Renal cortex interstitium (tissue), 11 donors: ENCODE measurements around the gene RAPGEF1. TPM values are rescaled to one million over a fixed set of nuclear protein-coding genes. Genes with fewer than 3 reads are reported as not detected.
A peak's percentile ranks its signal among the peaks of the same experiment; 100 is the strongest.
"Not testable (repeated sequence)": the region's sequence is repeated elsewhere in the genome, so short reads cannot be mapped to it uniquely, and the experiment has no call there.

Experiments
- DNase-seq, 11 donors: peaks; one replicate each; pipeline ENCODE4 v3.0.0-alpha.2; 2013; ENCODE audit warnings: low read depth in 9 of 11, low spot score in 4 of 11; ENCODE audit errors: extremely low read depth in 1 of 11
- polyA plus RNA-seq, 3 donors: library from polyadenylated mRNA; unstranded; fragments of 120-200 nt; gene quantifications; one replicate each; pipeline ENCODE4 v1.2.1, GENCODE V29; 2013; ENCODE audit not compliant: insufficient read length in 3 of 3

Gene RAPGEF1
- polyA plus RNA-seq, 3 donors: 39.7 to 44.1 (median 40.3) TPM

DNA sequence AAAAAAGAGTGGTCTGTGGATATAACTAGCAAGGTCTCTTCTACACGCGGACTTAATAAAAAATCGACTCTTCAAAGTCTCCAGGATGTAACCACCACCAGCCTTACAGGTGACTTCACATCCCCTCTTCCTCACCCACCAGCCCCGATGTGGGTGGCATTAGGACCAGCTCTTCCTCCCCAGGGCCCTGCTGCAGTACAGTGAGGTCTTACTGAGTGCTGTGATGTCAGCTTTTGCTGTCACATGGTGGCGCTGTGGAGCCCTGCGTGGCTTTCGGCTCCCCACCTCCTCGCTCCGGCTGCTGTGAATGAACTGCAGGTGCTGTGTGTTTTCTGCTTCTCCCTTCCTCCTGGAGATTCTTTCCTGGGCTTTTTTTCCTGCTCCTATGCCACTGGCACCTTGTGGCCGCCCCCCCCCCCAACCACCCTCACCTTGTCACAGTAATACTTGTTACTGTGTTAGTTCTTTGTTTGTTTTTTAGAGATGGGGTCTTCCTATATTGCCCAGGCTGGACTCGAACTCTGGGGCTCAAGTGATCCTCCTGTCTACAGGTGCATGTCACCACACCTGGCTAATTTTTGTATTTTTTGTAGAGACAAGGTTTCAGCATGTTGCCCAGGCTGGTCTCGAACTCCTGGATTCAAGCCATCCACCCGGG lies 15.8 kb upstream of the RAPGEF1 start:
- peak in 9 of 11 donors; percentile 44 to 85 (median 71) for DNase-seq

DNA sequence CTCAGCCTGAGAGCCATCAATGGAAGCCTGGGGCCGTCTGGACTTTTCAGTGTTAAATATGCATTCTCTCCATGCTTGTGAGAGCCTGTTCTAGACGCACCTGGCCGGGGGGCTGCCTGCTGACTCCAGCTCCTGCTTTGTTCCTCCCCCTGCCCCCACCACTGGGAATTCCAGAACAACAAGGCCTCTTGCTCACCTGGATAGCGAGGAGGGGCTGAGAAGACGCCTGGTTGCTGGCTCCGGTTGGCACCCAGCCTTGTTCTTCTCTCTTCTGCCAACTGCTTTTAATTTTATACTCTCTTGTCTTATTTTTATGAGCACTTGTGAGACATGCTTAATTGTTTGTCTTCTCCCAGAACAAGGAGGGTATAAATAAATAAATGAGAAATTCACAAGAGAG lies 15.0 kb upstream of the RAPGEF1 start:
- no peak for DNase-seq

DNA sequence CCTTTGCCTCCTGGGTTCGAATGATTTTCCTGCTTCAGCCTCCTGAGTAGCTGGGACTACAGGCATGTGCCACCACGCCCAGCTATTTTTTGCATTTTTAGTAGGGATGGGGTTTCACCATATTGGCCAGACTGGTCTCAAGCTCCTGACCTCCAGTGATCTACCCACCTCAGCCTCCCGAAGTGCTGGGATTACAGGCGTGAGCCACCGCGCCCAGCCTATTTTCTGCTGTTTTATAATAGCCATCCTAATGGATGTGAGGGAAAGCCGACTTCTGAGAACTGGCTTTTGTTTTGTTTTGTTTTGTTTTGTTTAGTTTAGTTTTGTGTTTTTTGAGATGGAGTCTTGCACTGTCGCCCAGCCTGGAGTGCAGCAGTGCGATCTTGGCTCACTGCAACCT lies 13.9 kb upstream of the RAPGEF1 start:
- not testable (repeated sequence) for DNase-seq

DNA sequence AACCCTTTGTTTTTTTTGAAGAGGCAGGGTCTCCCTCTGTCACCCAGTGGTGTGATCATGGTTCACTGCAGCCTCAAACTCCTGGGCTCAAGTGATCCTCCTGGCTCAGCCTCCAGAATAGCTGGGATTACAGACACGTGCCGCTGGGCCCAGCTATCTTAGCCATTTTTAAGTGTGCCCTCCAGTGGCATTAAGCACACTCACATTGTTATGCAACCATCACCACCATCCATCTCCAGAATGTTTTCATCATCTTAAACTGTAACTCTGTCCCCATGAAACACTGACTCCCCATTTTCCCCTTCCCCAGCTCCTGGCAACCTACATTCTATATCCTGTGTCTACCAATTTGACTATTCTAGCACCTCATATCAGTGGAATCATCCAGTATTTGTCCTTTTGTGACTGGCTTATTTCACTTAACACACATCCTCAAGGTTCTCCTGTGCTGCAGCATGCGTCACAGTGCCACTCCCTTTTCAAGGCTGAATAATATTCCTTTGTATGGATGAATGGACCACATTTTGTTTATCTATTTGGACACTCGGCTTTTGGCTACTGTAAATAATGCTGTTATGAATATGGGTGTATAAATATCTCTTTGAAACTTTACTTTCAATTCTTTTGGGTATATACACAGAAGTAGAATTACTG lies 12.5 kb upstream of the RAPGEF1 start:
- DNase-seq: no peak

DNA sequence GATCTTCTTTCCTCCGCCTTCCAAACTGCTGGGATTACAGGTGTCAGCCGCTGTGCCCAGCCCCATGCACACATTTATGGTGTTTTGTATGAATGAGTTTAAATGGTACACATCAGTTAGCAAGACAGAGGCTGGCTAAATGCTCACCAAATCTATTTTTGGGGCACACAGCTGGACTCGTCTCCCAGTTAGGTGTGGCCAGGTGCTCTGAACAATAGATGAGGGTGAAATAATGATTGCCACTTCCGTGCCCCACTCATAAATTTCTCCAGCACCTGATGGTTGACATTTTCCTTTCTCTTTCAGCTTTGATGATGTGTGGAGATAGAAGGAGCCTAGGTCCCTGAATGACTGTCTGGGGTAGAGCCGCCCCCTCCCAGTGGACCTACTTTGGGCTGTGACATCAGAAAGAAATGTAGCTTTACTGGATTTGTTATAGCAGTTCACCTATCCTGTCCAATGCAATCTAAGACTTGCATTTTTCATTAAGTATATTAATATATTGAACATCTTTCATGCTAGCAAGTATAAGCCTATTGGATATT lies 8.6 kb upstream of the RAPGEF1 start:
- DNase-seq: no peak

DNA sequence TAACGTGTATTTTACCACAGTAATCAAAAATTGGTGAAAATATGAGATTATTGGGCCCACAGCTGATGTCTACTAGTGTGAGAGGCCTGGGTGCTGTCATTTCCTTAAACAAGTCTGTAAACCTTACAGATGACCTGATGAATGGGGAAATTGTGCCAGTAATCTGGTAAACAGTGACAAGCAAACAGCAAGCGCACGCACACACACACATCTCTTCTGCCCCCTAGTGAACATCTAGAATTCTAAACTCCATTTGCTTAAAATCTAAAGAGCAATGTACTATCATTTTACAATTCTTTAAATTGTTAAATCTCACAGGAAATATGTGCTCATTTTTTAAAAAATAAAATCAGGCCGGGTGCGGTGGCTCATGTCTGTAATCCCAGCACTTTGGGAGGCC lies 7.5 kb upstream of the RAPGEF1 start:
- DNase-seq: peak in 1 of 11 donors; percentile 34

DNA sequence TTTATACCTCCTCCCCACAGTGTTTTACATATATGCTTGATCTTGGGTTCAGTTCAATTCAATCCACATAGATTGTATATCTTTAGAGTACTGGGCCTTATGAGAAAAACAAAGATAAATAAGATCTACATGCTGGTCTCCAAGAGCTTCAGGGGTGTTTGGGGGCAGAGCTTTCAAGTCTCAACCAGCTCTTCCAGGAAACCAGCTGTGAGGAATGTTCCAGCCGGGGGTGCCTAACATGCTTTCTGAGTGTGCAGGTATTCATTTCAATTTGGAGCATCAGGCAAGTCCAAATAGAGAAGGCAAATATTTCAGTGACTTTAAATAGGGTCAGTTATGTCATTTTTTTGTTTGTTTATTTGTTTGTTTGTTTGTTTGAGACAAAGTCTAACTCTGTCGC lies 5.7 kb upstream of the RAPGEF1 start:
- DNase-seq: no peak

DNA sequence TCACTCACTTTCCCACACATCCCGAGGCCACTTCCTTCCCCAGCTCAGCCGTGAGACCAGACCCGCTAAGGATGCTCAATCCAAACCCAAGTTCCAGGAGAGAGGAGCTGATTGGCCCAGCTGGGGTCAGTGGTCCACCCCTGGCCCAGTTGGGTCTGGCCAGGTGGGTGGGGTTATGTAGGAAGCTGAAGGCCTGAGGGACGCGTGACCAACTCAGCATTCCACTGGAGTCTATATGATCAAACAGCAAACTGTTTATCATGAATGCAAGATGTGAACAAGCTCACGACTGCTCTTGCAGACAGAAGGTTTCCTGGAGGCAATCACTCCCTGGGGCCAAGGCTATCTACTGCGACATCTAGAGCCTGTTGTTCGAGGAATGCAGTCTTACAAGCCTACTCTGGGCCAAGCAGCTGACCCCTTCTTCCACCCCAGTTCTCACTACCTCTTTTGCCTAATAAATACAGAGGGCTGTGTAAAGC lies 4.9 kb upstream of the RAPGEF1 start:
- no peak for DNase-seq

DNA sequence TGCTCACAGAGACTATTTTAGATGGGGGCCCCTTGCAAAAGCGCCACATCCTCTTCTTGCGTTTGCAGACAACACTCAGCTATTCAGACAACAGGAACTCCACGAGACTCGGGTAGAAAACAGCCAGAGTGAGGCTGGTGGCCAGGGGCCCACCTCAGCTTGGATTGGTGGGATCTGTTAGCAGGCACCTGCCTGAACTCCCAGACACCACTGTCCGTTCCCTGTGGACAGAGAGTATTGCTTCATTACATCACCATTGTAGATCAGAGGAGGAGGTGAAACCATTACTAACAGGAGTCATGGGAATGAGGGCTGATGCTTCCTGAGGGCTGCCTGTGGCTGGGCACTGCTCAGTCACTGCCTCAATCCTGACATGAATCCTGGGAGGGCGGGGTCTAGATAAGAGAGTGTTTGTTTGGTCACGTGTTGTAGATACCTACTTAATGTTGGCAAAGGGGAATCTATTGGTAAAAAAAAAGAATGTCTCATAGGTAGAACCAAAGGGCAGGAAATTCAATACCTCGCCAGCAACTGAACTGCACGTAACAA lies 4.4 kb upstream of the RAPGEF1 start:
- DNase-seq: no peak

DNA sequence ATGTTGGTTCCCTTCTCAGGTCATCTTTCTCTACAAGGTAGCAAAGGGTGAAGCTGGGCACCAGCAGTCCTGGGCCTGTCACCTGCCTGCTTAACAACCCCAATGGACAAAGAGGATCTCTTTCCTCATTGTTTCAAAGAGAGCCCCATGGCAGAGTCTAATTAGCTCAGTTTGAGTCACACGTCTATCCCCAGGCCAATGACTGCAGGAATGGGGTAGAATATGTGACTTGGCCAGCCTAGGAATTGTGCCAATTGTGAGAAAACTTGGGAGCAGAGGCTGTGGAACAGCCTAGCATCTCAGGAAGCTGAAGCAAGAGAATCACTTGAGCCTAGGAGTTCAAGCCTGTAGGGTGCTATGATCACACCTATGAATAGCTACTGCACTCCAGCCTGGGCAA lies 3.6 kb upstream of the RAPGEF1 start:
- no peak for DNase-seq

DNA sequence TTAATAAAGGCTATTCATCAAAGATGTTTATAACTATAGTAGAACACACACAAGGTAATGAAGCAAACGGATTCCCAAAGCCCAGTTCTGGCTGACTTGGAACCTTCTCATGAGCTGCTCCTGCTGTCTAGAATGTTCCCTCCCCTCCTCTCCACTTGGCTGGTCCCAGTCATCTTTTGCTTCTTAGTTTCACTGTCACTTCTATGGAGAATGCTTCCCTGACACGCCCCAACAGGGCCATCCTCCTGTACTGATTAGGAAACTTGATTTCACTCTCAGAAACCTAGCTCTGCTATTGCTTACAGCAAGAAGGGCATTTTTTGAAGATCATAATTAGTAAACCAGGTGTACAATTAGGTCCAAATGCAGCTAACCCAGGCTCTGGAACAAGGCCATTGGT lies 3.2 kb upstream of the RAPGEF1 start:
- no peak for DNase-seq

DNA sequence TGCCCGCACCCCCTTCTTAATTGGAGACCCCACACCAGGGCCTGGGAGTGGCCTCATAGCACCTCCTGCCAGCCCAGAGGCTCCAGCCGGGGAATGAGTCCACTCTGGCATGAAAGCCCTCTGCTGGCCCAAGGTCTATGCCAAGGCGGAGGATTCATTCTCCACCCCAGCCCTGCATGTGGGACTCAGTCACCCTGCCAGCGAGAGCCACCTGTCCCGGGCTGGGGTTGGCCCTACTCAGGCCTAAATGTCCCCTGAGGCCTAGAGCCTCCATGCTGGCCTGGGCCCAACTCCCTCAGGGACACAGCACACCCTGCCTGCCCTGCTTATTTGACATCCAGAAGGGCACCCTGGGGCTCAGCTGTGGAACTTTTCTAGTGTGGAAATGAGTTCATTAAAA lies 1.0 kb upstream of the RAPGEF1 start:
- no peak for DNase-seq

DNA sequence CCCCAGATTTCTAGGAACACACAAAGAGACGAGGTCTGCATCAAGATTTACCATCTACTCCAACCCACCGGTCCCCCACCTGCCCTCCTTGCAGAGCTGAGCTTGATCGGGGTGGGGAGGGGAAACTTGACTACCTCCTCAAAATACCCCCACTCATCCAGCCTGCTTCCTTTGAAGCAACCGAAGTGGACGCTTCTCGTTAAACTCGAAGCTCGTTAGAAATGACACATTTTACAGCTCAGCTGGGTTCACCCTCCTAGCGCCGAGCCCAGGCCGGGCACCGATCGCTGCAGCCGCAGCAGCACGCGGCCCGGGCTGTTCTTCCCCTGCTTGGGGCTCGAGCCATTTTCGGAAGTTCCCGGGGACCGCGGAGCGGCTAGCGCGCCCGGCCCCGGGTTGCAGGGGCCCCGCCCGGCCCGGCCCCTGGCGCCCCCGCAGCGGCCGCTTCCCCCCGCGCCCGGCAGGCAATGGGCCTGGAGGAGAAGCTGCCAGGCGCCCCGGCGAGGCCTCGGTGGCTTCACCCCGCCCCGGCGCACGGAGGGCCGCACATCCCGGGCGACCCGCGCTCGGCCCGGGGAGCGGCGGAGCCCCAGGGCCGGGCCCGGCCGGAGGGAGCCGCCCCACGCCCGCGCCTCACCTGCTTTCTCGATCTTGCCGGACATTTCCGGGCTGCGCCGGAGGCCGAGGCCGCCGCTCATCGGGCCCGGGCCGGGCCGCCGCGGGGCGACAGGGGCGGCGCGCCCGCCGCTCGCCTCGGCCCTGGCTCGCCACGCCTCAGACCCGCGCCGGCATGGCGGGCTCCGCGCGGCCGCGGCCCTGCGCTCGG lies 530 bp downstream of the RAPGEF1 start:
- DNase-seq: peak in 2 of 11 donors; percentile 38 to 42

DNA sequence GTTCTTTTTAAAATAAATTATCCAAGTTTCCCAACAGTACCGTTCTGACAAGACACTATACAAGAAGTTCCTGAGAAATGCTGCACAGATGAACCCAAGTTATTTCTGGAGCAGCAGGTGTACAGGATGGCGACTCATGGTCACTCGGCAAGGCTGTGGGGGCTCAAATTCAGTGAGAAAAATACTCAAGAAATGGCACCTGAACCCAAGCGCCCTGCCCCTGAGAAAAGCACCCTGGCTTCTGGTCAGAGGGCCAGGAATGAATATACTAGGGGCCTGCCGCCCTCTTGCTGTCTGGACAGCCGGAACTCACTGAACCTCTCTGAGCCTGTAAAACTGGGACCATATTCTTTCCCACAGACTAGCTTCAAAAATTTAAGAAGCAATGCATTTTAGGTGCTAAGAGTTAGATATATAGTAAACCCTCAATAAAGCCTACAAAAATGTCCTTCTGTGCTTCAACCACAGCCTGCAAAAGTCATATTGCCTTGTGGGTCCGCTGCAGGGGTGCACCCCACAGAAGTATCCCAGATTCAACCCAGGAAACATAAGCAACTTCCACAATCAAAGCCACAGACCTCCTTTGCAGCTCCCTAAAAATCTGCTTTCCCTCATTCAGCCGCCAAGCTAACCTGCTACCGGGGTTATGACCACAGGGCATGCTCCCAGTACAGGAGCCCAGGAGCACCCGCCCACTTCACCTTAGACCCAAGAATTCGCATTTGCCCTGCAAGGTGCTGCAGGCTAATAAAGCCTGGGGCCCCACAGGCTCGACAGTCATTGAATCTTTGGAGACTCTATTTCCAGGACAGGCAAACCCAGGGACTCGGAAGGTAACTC lies 1.4 kb downstream of the RAPGEF1 start:
- DNase-seq: no peak

DNA sequence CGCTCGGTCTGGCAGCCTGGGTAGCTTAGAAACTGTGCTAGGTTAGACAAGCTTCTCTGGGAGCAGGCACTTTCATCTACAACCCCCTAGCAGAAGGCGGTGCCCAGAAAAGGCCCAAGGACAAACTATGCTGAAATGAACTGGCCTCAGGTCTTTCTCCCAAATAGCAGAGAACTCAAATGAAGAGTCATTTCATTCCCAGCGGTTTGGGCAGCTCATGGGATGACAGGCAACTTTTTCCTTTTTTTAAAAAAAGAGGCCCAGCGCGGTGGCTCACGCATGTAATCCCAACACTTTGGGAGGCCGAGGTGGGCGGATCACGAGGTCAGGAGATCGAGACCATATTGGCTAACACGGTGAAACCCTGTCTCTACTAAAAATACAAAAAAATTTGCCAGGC lies 2.5 kb downstream of the RAPGEF1 start:
- no peak for DNase-seq

DNA sequence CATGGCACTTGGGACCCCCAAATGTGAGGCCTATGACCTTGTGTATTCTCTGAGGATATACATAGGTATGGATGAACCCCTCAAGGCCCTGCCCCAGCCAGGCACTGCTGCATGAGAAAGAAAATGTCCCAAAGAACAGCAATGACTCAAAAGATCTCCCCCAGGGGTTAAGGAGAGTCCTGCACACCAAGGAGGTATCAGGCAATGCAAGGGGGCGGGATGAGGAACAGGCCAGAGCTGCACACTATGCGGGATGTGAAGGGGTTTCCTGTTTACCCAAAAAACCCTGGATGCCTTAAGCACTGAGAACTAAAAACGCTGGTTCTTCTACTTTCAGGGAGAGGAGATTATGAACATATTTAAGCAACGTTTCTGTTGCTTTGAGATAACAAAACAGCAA lies 3.4 kb downstream of the RAPGEF1 start:
- no peak for DNase-seq

DNA sequence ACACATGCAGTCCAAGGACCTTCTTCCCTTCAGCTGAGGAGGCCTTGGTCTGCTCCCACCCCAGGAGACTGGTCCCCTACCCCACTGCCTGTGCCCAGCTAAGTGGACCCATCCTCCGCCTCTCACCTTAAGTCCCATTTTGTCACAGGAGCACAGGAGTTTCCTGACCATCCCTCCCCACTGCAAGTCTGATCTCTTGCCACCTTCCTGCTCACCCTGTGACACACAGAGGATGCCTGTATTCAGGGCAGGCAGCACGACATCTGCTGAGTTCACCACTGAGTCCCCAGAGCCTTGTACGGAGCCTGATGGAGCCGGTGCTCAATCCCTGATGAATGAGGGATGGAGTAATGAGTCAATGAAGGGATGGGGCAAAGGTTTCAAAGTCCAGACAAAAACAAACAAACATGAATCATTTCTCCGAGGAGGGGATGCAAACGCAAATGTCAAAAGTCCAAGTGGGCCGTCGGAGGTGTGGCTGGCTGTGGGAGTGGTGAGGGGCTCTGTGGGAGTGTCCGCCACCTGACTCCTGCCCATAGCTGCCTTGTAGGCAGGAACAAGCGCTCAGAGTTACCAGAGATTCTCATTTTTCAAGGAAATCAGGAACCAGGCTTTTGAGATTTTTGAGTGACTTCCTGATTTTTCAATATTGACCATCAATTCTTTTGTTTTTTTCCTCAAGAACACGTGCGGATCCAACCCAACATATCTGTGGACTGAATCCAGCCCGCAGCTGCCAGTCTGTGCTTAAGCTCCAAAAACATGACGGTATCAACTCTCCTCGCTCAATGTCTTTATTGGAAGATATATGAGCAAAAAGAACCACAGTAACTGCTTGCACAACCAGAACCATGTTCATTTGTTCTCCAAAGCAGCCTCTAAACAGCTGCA lies 4.4 kb downstream of the RAPGEF1 start:
- no peak for DNase-seq

DNA sequence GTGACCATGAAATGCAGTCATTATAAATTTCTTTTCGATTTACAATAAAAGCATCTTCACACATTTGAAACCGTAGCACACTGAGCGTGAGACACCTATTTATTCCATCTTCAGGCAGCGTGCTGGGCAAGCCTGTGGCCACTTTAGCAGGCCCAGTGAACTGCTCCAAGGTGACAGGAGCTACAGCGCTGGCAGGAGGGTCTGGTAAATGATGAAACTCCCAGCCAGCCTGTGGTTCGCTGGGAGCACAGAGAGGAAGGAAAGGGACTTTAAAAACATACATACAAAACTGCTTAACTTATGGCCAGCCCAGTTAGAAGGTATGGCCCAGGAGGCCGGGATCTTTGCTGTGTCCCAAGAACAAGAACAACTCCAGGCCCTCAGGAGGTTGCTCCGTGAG lies 5.1 kb downstream of the RAPGEF1 start:
- no peak for DNase-seq
